ENCODE data around the gene FRAS1.

GRCh38 chr4:78477276-78477675, 420.2 kb downstream of the FRAS1 start:
- TF ChIP-seq POLR2AphosphoS5 (IDR thresholded peaks at IDR 0.05; ENCODE audit: low read depth, low read length) (no peak), POLR2A (IDR thresholded peaks at IDR 0.05; ENCODE audit: low read depth, low read length) (no peak), TAF1 (IDR thresholded peaks at IDR 0.05; ENCODE audit: low read depth, low read length) (no peak), POU2F2 (IDR thresholded peaks at IDR 0.05; ENCODE audit: low read depth, low read length) (no peak), SPI1 (IDR thresholded peaks at IDR 0.05; ENCODE audit: low read depth, low read length) (no peak)

Data from GM12891 (cell line).